ENCODE measurements around the gene CCDC85C. TPM values are rescaled to one million over a fixed set of nuclear protein-coding genes. Genes with fewer than 3 reads are reported as not detected.
A peak's percentile ranks its signal among the peaks of the same experiment; 100 is the strongest.

The CCDC85C gene
- total RNA-seq, 1 donor from 2014 or later, result 18.6 TPM

DNA sequence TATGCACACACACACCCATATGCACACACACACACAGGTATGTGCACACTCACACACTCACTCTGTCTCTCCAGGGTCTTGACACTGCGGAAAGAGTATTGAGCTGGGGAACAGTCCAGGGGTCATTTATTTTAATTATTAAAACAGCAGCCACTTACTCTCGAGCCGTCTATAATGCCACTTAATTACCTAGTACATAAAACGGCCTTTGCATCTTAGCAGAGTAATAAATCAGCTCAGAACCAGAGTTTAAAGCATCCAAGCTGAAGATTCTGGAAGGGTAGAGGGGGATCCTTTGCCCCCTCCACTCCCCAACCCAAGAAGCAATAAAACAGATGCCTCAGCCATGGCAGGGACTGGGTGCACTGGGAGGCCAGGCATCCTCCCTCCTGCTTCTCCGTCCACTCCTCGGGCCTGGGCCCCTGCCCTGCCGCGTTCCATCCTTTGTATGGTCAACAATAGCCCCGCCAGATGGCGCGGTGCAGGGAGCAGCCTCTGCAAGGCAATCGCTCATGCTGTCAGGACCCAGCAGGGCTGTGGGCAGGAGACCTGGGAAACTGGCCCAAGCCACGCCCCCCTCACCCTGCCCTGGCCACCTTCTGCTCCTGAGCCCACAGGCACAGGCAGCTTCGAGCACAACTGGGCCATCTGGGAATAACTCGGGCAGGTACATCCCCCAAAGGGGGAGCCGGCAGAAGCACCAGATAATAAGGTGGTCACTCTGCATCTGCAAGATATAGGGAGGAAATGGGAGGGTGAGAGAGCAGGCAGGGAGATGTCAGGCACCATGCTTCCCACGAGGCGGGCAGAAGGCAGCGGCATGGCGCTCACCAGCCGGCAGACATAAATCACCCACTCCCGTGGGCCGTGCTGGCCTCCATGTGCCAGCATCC is 40.9 kb downstream of the CCDC85C start:
- DNase-seq (ENCODE audit: extremely low read depth, low read depth, low spot score), result peak; percentile 16

DNA sequence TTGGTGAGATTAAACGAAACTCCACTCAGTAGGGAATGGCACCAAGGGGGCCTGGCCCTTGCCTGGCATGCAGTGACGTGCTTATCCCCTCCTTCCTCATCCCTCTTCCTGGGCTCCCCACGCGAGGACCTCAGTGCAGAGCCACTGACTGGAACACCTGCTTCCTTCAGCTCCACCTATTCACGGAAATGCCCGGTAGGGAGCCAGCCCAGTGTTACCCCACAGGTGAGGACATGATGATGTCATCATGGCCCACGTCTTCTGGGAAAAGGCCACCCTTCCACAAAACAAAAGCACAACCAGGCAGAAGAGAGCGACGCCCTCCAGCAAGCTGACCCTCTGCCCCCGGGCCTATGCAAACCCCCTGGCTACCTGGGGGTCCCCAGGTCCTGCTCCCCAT is 42.1 kb downstream of the CCDC85C start:
- DNase-seq (ENCODE audit: extremely low read depth, low read depth, low spot score), result no peak

GRCh38 chr14:99560922-99561683 is 42.9 kb downstream of the CCDC85C start:
- DNase-seq (ENCODE audit: extremely low read depth, low read depth, low spot score), result no peak

- DNase-seq (ENCODE audit: extremely low read depth, low read depth, low spot score), result no peak
Observed at GRCh38 chr14:99560403-99560802, 43.6 kb downstream of the CCDC85C start.

DNA sequence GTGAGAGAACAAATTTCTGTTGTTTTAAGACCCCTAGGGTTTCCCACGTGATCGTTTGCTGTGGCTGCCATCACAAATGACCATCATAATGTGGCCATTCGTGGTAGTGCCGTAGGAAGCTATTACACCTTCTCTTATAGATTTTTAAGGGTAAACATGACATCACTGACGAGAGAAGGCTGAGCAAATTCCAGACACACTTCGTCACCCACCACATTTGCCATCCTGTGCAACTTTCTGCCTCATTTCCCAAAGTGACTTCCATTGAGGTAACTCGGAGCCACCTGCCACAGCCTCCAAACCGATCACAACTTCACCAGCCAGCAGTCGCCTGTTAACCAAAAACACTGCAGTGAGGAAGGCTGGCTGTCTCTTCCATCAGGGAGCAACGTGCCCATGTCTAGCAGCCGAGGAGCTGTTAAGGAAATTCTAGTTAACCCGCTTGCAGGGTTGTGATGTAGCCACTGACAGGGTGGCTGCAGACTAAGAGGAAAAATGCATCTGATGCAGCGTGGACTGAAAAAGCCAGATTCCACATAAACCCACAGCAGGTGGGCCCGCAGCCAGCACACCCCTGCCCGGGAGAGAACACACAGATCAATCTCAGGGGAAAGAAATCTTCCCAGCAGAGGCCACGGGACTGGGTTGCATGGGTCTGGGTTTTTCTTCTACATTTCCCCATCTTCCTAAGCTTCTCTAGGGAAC is 44.6 kb downstream of the CCDC85C start:
- DNase-seq (ENCODE audit: extremely low read depth, low read depth, low spot score), result no peak

GRCh38 chr14:99556134-99556791 is 47.7 kb downstream of the CCDC85C start:
- no peak for DNase-seq (ENCODE audit: extremely low read depth, low read depth, low spot score)

DNA sequence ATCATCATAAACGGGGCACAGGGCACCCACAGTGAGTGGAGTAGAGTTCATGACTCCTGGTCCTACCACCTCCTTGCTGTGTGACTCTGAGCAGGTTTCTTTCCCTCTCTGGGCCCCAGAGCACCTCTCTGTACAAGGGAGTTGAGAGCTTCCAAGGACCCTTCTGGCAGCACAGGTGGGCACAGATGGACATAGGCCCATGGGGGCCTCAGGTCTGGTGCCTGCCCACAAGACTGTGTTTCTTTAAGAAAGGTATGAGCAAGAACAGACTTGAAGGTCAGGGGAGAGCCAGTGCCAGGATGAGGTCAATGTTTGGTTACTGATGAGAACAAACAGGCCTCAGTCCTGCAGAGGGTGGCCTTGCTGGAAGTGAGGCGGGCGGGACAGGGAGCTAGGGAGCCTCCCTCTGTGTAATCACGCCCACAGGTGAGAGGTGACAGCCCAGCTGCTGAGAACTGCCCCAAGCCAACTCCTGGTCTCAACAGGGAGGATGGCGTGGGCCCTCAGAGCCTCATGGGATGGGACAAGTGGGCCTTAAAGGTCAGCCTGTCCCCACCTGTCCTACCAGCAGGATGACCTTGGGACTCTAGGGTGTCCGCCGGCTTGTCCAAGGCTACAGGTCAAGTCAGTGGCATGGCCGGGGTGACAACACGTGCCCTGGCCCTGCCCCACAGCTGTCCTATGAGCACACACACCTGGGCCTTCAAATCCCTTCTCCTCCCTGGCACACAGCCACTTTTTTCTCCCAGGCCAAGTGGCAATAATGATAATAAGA is 49.1 kb downstream of the CCDC85C start:
- DNase-seq (ENCODE audit: extremely low read depth, low read depth, low spot score), result no peak

DNA sequence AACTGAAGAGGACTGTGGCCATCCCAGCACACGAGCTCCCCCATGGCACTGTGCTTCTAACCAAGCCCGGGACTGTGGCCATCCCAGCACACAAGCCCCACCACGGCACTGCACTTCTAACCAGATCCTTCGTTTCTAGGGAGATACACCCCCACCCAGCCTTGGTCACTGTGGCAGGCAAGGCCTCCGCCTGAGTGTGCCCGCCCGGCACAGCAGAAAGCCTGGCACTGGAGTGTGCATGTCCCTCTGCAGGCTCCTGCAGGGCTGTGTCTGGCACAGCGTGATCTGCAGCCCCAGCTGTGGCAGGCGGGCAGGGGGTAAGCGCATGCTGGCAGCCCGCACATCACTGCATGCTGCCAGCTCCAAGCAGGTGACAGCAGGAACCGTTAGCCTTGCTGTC is 49.8 kb downstream of the CCDC85C start:
- no peak for DNase-seq (ENCODE audit: extremely low read depth, low read depth, low spot score)

DNA sequence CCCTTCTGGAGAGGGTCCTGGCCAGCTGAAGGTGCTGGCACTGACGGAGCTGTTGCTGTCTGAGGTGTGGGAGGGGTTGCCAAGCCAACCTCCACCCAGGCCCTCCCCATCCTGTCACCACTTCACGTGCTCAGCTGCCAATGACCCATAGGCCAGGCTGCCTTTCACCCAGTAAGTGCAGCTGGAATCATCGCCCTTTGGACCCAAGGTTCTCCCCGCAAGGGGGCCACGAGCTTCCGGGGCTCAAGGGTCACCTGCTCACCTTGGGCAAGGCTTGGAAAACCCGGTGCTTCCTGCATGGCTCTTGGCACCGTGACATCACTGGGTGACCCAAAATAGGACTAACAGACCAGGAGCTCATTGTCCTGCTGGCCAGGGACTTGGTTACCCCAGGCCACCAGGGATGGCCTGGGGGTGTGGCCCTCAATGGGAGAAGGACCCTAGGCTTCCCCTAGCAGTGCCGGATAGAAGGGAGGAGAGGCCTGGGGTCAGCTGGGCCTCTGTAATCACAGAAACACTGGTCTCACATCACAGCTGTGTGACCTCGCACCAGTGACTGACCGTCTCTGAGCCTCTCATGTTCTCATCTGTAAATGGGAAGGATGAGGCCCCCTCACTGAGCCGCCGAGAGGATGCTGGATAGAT is 51.3 kb downstream of the CCDC85C start:
- no peak for DNase-seq (ENCODE audit: extremely low read depth, low read depth, low spot score)

GRCh38 chr14:99552021-99552553 is 51.9 kb downstream of the CCDC85C start:
- no peak for DNase-seq (ENCODE audit: extremely low read depth, low read depth, low spot score)

DNA sequence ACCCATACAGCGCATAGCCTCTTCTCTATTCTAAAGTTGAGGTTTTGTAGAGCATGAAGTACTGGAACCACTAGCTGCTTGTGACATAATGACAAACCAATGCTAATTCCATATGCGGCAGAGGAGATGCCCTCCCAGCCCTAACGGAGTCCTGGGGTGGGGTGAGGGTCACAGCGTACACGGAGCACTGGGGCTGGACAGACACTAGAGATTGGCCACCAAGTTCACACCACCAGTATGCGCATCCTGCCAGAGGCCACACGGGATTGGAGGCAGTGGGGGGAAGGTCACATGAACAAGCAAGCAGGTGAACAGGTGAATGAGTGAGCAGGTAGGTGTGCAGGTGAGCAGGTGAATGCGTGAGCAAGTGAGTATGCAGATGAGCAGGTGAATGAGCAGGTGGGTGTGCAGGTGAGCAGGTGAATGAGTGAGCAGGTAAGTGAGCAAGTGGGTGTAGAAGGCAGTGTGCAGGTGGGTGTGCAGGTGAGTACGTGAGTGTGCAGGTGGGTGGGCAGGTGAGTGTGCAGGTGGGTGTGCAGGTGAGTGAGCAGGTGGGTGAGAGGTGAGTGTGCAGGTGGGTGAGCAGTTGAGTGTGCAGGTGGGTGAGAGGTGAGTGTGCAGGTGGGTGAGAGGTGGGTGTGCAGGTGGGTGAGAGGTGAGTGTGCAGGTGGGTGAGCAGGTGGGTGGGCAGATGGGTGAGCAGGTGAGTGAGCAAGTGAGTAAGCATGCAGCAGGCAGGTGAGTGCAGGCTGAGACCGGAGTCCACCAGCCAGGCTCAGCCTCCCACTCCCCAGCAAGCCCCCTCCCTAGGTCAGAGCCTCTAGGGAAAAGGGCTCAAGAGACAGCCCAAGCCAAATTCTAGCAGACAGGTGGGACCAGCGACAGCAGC is 52.7 kb downstream of the CCDC85C start:
- DNase-seq (ENCODE audit: extremely low read depth, low read depth, low spot score), result no peak

DNA sequence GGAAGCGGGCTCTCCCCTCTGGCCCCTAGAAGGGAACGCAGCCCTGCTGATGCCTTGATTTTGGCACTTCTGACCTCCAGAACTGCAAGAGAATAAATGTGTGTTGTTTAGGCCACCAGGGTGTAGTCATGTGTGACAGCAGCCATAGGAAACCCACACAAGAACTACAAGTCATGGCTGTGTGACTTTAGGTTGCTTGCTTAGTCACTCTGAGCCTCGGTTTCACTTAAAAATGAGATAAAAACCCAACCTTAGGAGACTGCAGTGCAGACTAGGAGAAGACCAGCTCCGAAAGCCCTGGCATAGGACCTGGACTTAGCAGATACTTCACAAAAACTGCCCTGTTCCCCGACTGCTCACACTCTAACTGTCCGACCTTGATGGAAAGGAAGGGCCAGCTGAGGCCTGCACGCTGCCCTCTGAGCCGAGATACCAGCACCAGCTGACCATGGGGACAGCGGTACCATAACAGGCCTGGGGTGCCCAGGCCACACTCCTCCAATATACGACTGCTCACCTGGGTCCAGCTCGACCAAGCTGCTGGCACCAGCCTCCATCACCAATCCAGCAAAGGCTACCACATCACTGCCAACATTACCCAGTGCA is 53.5 kb downstream of the CCDC85C start:
- DNase-seq (ENCODE audit: extremely low read depth, low read depth, low spot score), result no peak

GRCh38 chr14:99549684-99550083 is 54.3 kb downstream of the CCDC85C start:
- no peak for DNase-seq (ENCODE audit: extremely low read depth, low read depth, low spot score)

DNA sequence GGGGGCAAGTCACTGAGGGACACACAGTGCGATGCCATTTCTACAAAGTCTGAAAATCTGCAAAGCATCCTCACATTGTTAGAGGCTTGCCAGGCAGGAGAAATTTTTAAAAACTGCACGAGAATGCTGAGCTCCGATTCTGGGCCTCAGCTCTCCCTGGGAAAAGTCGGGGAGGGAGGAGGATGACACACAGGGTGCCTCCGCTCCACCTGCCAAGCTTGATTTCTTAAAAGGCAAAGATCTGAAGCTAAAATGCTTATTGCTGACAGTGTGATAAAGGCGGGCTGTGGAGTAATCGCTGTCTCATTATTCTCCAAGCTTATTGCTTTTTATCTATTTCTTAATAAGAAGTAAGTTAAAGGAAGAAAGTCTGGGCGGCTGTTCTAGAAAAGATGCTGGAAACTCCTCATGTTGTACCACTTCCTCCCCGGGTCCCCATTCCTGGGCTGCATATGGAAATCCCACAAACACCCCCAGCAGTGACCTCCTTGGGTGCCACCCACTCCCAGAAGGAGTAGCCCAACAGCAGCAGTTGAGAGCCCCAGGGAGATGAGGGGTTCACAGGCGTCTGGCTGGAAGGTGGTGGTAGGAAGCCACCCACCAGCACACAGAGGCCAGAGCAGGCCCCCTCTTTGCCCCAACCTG is 55.0 kb downstream of the CCDC85C start:
- DNase-seq (ENCODE audit: extremely low read depth, low read depth, low spot score), result no peak

DNA sequence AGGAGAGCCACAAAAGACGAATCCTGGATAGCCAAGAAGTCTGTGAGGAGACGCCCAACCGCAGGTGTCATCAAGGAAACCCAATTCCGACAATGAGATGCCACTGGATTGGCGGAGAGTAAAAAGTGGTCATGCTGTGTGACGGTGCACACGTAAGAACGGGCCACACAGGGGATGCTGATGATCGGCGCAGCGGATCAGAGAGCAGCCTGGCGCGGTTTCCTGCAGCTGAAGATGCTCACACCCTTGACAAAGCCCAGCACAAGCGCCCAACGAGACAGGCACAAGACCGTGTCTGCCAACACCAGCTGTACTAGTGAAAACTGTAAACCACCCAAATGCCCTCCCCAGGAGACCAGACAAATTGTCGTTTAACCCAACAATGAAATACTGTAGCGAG is 55.8 kb downstream of the CCDC85C start:
- DNase-seq (ENCODE audit: extremely low read depth, low read depth, low spot score), result no peak

DNA sequence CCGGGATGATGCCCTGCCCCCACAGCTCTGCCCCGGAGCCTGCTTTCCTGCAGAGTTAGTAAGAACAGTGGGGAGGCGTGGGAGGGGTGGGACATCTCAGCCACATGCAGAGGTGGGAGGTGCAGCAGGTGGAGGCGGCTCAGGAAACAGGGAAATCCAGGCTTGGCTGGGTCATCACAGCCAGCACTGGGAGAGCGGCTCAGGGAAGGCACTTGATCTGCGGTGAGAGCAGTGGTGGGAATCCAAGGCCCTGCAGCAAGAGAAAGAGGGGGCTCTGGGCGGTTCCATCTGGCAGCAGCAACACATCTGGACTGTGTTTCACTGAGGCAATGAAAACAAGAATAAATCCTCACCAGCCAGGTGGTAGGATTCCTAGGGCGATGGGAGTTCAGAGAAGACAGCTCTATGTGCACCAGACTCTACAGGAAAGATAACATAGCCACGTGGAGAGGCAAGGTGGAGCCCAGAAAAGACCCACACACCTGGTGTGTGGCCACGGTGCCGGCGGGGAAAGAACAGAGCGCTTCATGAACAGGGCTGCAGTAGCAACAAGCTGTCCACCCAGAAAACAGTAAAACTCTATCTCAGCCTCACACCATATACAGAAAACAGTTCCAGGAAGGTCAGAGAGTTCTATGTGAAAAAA is 57.6 kb downstream of the CCDC85C start:
- DNase-seq (ENCODE audit: extremely low read depth, low read depth, low spot score), result no peak

DNA sequence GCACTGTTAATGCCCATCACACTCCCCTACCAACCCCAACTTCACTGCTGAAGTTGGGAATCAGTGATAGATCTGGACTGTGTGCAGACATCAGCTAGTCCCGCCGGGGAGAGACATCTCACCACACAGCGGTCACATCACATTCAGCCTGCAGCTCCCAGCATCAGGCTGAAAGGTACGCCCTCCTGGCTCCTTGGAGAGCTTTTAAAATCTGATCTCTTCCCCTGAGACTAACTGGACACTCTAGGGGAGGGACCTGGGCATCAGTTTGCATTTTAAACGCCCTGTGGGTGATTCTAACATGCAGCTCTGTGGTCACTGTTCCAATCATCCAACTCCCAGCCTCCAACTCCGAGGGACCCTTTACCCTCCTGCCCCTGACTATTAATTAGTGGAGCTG is 58.4 kb downstream of the CCDC85C start:
- no peak for DNase-seq (ENCODE audit: extremely low read depth, low read depth, low spot score)
